Smooth muscle cell (in vitro differentiated cells): ENCODE measurements around the gene FIGNL2. TPM values are rescaled to one million over a fixed set of nuclear protein-coding genes. Genes with fewer than 3 reads are reported as not detected.

Source experiments
- DNase-seq: peaks from one replicate; lab custom pipeline; 2025; ENCODE audit not compliant: unreplicated experiment; lab: John Stamatoyannopoulos, UW
- H2AFZ ChIP-seq: fragments of 200-600 bp; sonication (generic); 2 replicates; pipeline ENCODE4 v1.6.0; 2016; ENCODE audit warnings: antibody characterized with exemption, low read depth, mild to moderate bottlenecking
- H3F3A ChIP-seq: fragments of 200-600 bp; sonication (generic); 2 replicates; pipeline ENCODE4 v1.6.0; 2017; ENCODE audit warnings: antibody characterized with exemption, low read depth
- H3K27ac ChIP-seq: fragments of 200-600 bp; sonication (generic); 2 replicates; pipeline ENCODE4 v1.5.1; 2016; ENCODE audit warnings: low read depth, mild to moderate bottlenecking
- H3K27me3 ChIP-seq: fragments of 200-600 bp; sonication (generic); 2 replicates; pipeline ENCODE4 v1.6.1; 2016; ENCODE audit warnings: low read depth, mild to moderate bottlenecking
- H3K36me3 ChIP-seq: fragments of 200-600 bp; sonication (generic); 2 replicates; pipeline ENCODE4 v1.5.1; 2016; ENCODE audit warnings: low read depth
- H3K4me1 ChIP-seq: fragments of 200-600 bp; sonication (generic); 2 replicates; pipeline ENCODE4 v1.5.1; 2016; ENCODE audit warnings: low read depth
- H3K4me2 ChIP-seq: fragments of 200-600 bp; sonication (generic); 2 replicates; pipeline ENCODE4 v1.6.0; 2016; ENCODE audit warnings: mild to moderate bottlenecking
- H3K4me3 ChIP-seq: fragments of 200-600 bp; sonication (generic); 2 replicates; pipeline ENCODE4 v1.5.1; 2016; ENCODE audit warnings: mild to moderate bottlenecking
- H3K79me2 ChIP-seq: fragments of 200-600 bp; sonication (generic); 2 replicates; pipeline ENCODE4 v1.6.0; 2016; ENCODE audit warnings: low read depth, mild to moderate bottlenecking
- H3K9ac ChIP-seq: fragments of 200-600 bp; sonication (generic); 2 replicates; pipeline ENCODE4 v1.6.0; 2016; ENCODE audit warnings: low read depth
- H3K9me3 ChIP-seq: fragments of 200-600 bp; sonication (generic); replicated peaks from 2 replicates; pipeline ENCODE4 v1.5.1; 2016; ENCODE audit warnings: low read depth
- H4K20me1 ChIP-seq: fragments of 200-600 bp; sonication (generic); 2 replicates; pipeline ENCODE4 v1.6.0; 2016; ENCODE audit warnings: low read depth
- WGBS: methylation state at CpG from one replicate; pipeline ENCODE4 v1.1.7; 2016; ENCODE audit warnings: low lambda C conversion rate; 5-methylcytosine and 5-hydroxymethylcytosine counted together
- polyA plus RNA-seq: library from polyadenylated mRNA; unstranded; fragments of >200 nt; fragmentation: Nextera tagmentation; extraction: Ambion mirVana; gene quantifications from 2 replicates; pipeline ENCODE4 v1.2.1, GENCODE V29; 2016
- total RNA-seq: library from RNA; depleted of rRNA; stranded (reverse); fragments of >200 nt; gene quantifications from 2 replicates; pipeline ENCODE4 v1.2.3, GENCODE V29; 2014
- TF ChIP-seq, protein P1 (sequence below): fragments of 200-600 bp; sonication (generic); IDR thresholded peaks from 2 replicates; pipeline ENCODE4 v1.5.1; 2017; ENCODE audit warnings: borderline replicate concordance, mild to moderate bottlenecking, antibody characterized with exemption; ENCODE audit not compliant: insufficient read depth, poor library complexity, severe bottlenecking

Gene FIGNL2
- total and polyA plus RNA-seq, 2 experiments from 2014 or later: 1.1 to 2.7 TPM

DNA sequence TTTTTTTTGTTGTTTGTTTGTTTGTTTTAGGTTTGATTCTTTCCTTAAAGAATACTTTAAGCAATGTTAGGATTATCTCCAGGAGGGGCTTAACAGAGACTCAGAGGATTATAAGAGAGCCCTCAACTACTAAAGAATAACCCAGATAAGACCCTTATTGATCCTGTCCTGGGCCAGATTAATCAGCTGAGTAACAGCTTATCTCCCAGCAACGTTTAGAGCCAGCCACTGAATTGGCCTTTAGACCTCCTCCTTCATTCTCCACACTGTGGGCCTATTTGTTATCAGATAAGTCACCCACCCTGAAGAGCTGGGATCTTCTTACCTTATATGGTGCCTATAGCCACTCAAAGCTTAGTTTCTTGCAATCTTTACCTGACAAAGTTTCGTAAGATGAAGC is 71.1 kb downstream of the FIGNL2 start:
- TF ChIP-seq, protein P1, sequence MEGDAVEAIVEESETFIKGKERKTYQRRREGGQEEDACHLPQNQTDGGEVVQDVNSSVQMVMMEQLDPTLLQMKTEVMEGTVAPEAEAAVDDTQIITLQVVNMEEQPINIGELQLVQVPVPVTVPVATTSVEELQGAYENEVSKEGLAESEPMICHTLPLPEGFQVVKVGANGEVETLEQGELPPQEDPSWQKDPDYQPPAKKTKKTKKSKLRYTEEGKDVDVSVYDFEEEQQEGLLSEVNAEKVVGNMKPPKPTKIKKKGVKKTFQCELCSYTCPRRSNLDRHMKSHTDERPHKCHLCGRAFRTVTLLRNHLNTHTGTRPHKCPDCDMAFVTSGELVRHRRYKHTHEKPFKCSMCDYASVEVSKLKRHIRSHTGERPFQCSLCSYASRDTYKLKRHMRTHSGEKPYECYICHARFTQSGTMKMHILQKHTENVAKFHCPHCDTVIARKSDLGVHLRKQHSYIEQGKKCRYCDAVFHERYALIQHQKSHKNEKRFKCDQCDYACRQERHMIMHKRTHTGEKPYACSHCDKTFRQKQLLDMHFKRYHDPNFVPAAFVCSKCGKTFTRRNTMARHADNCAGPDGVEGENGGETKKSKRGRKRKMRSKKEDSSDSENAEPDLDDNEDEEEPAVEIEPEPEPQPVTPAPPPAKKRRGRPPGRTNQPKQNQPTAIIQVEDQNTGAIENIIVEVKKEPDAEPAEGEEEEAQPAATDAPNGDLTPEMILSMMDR: no peak
- H2AFZ ChIP-seq: no peak overlapping the region
- H3K36me3 ChIP-seq: no peaks in the 10 kb centered on the region
- H3K4me3 ChIP-seq: no peak overlapping the region
- no peaks in the 10 kb centered on the region for H3F3A ChIP-seq
- no peaks in the 10 kb centered on the region for H3K79me2 ChIP-seq
- no peak overlapping the region for H3K4me2 ChIP-seq
- H4K20me1 ChIP-seq: no peaks in the 10 kb centered on the region
- WGBS: 50% methylated on average over 2 of the region's 2 CpGs
- no peaks in the 10 kb centered on the region for H3K27me3 ChIP-seq
- no peaks in the 10 kb centered on the region for H3K4me1 ChIP-seq
- no peak for DNase-seq
- H3K27ac ChIP-seq: no peak overlapping the region
- no peaks in the 10 kb centered on the region for H3K9me3 ChIP-seq
- no peak overlapping the region for H3K9ac ChIP-seq

DNA sequence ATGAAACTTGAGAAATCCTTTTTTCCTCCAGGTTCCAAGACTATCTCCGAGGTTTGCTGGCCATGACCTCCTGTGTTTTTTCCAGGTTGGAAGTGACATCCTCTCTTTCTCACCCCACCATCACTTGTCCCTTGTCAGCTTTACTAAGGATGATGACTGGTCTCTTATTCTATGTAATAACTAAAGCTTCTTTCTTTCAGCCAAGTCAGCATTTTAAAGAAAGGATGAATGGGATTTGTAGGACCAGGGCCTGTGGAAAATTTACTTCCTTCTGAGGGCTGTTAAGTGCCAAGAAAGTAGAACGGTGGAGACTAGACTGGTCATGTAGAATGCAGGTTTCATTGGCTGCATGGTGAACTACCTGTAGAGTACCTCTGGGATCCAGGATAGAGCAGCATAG is 73.6 kb downstream of the FIGNL2 start:
- H3K4me1 ChIP-seq: no peaks in the 10 kb centered on the region
- no peaks in the 10 kb centered on the region for H3K27me3 ChIP-seq
- no peaks in the 10 kb centered on the region for H3K79me2 ChIP-seq
- no peaks in the 10 kb centered on the region for H4K20me1 ChIP-seq
- TF ChIP-seq, protein P1: no peak
- WGBS: 90% methylated on average over 2 of the region's 2 CpGs
- H3K4me3 ChIP-seq: no peak overlapping the region
- no peak overlapping the region for H3K27ac ChIP-seq
- H3F3A ChIP-seq: no peaks in the 10 kb centered on the region
- H2AFZ ChIP-seq: no peak overlapping the region
- no peak for DNase-seq
- no peaks in the 10 kb centered on the region for H3K9me3 ChIP-seq
- H3K4me2 ChIP-seq: no peak overlapping the region
- no peaks in the 10 kb centered on the region for H3K36me3 ChIP-seq
- no peak overlapping the region for H3K9ac ChIP-seq

DNA sequence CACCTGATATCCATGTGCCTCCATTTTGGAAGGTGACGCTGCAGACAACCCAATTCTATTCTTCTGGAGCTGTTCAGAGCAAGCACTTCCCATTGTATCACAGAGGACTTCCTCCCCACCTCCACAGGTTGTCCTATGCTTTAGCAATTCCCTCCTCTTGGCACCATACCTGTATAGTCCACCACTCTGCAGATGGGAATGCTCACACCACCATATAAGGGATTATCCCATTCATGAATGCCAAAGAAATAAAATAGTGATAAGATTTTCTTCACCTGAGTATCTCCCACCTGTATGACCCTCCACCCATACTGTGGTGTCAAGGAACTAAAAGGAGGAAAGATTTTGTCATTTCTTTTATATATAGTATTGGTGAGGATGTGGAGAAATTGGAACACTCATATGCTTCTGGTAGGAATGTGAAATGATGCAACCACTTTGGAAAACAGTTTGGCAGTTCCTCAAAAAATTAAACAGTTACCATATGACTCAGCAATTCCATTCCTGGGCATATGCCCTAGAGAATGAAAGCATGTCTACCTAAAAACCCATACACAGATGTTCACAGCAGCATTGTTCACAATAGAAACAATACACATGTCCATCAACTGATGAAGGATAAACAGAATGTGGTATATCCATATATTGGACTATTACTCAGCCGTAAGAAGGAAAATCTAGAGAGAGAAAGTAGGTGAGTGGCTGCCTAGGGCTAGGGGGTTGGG is 75.2 kb downstream of the FIGNL2 start:
- Histone ChIP-seq H3K36me3 (no peaks in the 10 kb centered on the region), H3K9me3 (no peaks in the 10 kb centered on the region), H3F3A (no peaks in the 10 kb centered on the region), H3K9ac (no peak overlapping the region), H2AFZ (no peak overlapping the region), H4K20me1 (no peaks in the 10 kb centered on the region), H3K27ac (no peak overlapping the region), H3K4me3 (no peak overlapping the region), H3K4me1 (no peaks in the 10 kb centered on the region), H3K79me2 (no peaks in the 10 kb centered on the region), H3K27me3 (no peaks in the 10 kb centered on the region), H3K4me2 (no peak overlapping the region)
- WGBS: 98% methylated on average over 2 of the region's 2 CpGs
- DNase-seq: no peak
- TF ChIP-seq, protein P1: no peak

DNA sequence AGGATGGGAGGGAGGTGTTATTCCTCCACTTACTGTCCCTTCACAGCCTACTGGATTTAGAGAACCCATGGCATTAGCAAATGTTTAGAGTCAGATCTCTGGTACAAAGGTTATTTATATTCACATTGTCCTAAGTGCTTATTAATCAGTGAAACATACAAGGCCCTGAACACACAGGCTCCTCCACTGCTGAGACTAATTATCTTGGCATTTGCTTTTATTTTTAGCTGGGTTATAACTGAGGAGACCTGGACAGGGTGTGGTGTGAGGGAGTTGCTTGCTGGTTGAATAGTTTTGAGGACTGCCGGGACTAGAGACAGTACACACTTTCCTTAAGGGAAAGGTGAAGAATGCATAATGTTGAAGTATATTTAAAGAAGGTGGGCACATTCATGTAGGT is 77.5 kb downstream of the FIGNL2 start:
- H3K9me3 ChIP-seq: no peaks in the 10 kb centered on the region
- H3K4me2 ChIP-seq: no peak overlapping the region
- no peaks in the 10 kb centered on the region for H4K20me1 ChIP-seq
- no peaks in the 10 kb centered on the region for H3K36me3 ChIP-seq
- no peaks in the 10 kb centered on the region for H3K4me1 ChIP-seq
- TF ChIP-seq, protein P1: no peak
- no peaks in the 10 kb centered on the region for H3K27me3 ChIP-seq
- no peaks in the 10 kb centered on the region for H3F3A ChIP-seq
- H3K27ac ChIP-seq: no peak overlapping the region
- no peaks in the 10 kb centered on the region for H3K79me2 ChIP-seq
- H3K9ac ChIP-seq: no peak overlapping the region
- H2AFZ ChIP-seq: no peak overlapping the region
- DNase-seq: no peak
- 81% methylated on average over 1 of the region's 1 CpG for WGBS
- no peak overlapping the region for H3K4me3 ChIP-seq
